Measurements from ENCODE around the gene SYT12.
A peak's percentile ranks its signal among the peaks of the same experiment; 100 is the strongest.

SYT12 gene

GRCh38 chr11:67031791-67032561 lies 9.0 kb downstream of the SYT12 start:
- DNase-seq = no peak

GRCh38 chr11:67032830-67033551 lies 10.1 kb downstream of the SYT12 start:
- no peak for DNase-seq

- DNase-seq = no peak
Measured at GRCh38 chr11:67033661-67034166, 10.8 kb downstream of the SYT12 start.

- DNase-seq = no peak
Measured at GRCh38 chr11:67034350-67034749, 11.4 kb downstream of the SYT12 start.

- no peak for DNase-seq
Measured at GRCh38 chr11:67040147-67040546, 17.2 kb downstream of the SYT12 start.

- no peak for DNase-seq
Measured at GRCh38 chr11:67041602-67042001, 18.7 kb downstream of the SYT12 start.

GRCh38 chr11:67043572-67044349 lies 20.8 kb downstream of the SYT12 start:
- DNase-seq = no peak

GRCh38 chr11:67044496-67044895 lies 21.6 kb downstream of the SYT12 start:
- no peak for DNase-seq

GRCh38 chr11:67045314-67045713 lies 22.4 kb downstream of the SYT12 start:
- DNase-seq = no peak

GRCh38 chr11:67048515-67049130 lies 25.7 kb downstream of the SYT12 start:
- no peak for DNase-seq

- no peak for DNase-seq
Measured at GRCh38 chr11:67050139-67050538, 27.2 kb downstream of the SYT12 start.

GRCh38 chr11:67051180-67051893 lies 28.4 kb downstream of the SYT12 start:
- DNase-seq = no peak

- no peak for DNase-seq
Measured at GRCh38 chr11:67051945-67052488, 29.1 kb downstream of the SYT12 start.

- DNase-seq = no peak
Measured at GRCh38 chr11:67052891-67053290, 30.0 kb downstream of the SYT12 start.

GRCh38 chr11:67053896-67054329 lies 31.0 kb downstream of the SYT12 start:
- DNase-seq = peak; percentile 69

GRCh38 chr11:67054346-67054835 lies 31.5 kb downstream of the SYT12 start:
- peak; percentile 33 for DNase-seq

GRCh38 chr11:67054836-67055523 lies 32.0 kb downstream of the SYT12 start:
- DNase-seq = peak; percentile 64

GRCh38 chr11:67055812-67056211 lies 32.9 kb downstream of the SYT12 start:
- no peak for DNase-seq

GRCh38 chr11:67056267-67057204 lies 33.6 kb downstream of the SYT12 start, which contains the start of gene RHOD:
Gene RHOD (plus strand): TSS chr11:67056847. CDS start chr11:67056903, 56 bp downstream.
- peak; percentile 46 for DNase-seq

- DNase-seq = no peak
Measured at GRCh38 chr11:67057205-67057672, 34.3 kb downstream of the SYT12 start.

Data from stimulated activated CD8-positive, alpha-beta memory T cell treated with anti-CD3 and anti-CD28 coated beads, Interleukin-4, amount 100 ng/mL, for 48 hours (primary cell).